ENCODE measurements around the gene DPP6.

GRCh38 chr7:154592388-154592787 lies 540.2 kb downstream of the DPP6 start:
- TF ChIP-seq EZH2 (IDR thresholded peaks at IDR 0.05; ENCODE audit: low read length, unreplicated experiment) (no peak), CTCF (conservative IDR thresholded peaks at IDR 0.05; ENCODE audit: low read depth, low read length) (no peak), EZH2phosphoT487 (IDR thresholded peaks at IDR 0.05; ENCODE audit: borderline replicate concordance, low read length) (no peak)
